H1 (cell line): ENCODE results near the gene IL13.

ENCODE experiments used
- CEBPB ChIP-seq: IDR thresholded peaks from 2 replicates; pipeline ENCODE4 v1.6.1; 2012; ENCODE audit warnings: low read depth, low read length
- CTCF ChIP-seq, 3 experiments: IDR thresholded peaks; 1 replicate in 2 of 3; 2 replicates in 1 of 3; pipeline versions ENCODE4 v1.5.1 to v1.6.1; 2011; ENCODE audit warnings: low read length in 3 of 3, mild to moderate bottlenecking in 3 of 3, inconsistent platforms in 2 of 3, low read depth in 1 of 3, moderate library complexity in 1 of 3; ENCODE audit not compliant: insufficient read depth in 1 of 3; ENCODE audit errors: control extremely low read depth in 1 of 3
- SIX5 ChIP-seq: IDR thresholded peaks from 2 replicates; pipeline ENCODE4 v1.6.1; 2011; ENCODE audit warnings: mild to moderate bottlenecking, low read depth, low read length

- TF ChIP-seq CEBPB (no peak), CTCF (IDR thresholded peaks at IDR 0.05; ENCODE audit: control extremely low read depth in 1 of 3, insufficient read depth in 1 of 3, low read depth in 1 of 3, low read length in 3 of 3) (no peak), SIX5 (no peak)
Observed at GRCh38 chr5:132628814-132629213, 29.2 kb upstream of the IL13 start.
